PC-3 (cell line): ENCODE results near the gene UGCG. TPM values are rescaled to one million over a fixed set of nuclear protein-coding genes. Genes with fewer than 3 reads are reported as not detected.

Experiments used
- ATAC-seq: fragments of 200-7000 bp; cut with Tn5 transposase; 2 replicates; pipeline ENCODE4 v1.9.1; 2020; ENCODE audit warnings: mild to moderate bottlenecking, moderate library complexity
- BruUV-seq: library from RNA; stranded (reverse); fragments of 400-500 nt; replicated peaks from 2 replicates; lab custom pipeline; 2021; lab: Mats Ljungman, UMichigan
- CTCF ChIA-PET: fragments of 300-600 bp; sonication (Branson Sonifier 250); formaldehyde crosslinking; loops from one replicate; lab custom pipeline; 2022; ENCODE audit warnings: antibody characterized with exemption; lab: Charles Lee
- POLR2A ChIA-PET: fragments of 300-600 bp; sonication (Branson Sonifier 250); formaldehyde crosslinking; loops from one replicate; lab custom pipeline; 2022; ENCODE audit warnings: antibody characterized with exemption; ENCODE audit not compliant: unreplicated experiment; lab: Charles Lee
- DNase-seq: peaks from one replicate; pipeline ENCODE4 v3.0.0-alpha.2; 2015
- H2AFZ ChIP-seq: fragments of 300-600 bp; sonication (generic); 2 replicates; pipeline ENCODE4 v1.6.0; 2016; ENCODE audit warnings: antibody characterized with exemption, low read length
- H3F3A ChIP-seq: fragments of 300-600 bp; sonication (generic); one replicate; pipeline ENCODE4 v1.6.0; 2017; ENCODE audit warnings: antibody characterized with exemption, low read length, control low read depth, mild to moderate bottlenecking; ENCODE audit not compliant: unreplicated experiment
- H3K27ac ChIP-seq: fragments of 300-600 bp; sonication (generic); 2 replicates; pipeline ENCODE4 v1.5.1; 2016; ENCODE audit warnings: mild to moderate bottlenecking, low read length
- H3K27me3 ChIP-seq: fragments of 300-600 bp; sonication (generic); 2 replicates; pipeline ENCODE4 v1.6.1; 2016; ENCODE audit warnings: low read length, mixed read lengths
- H3K36me3 ChIP-seq: fragments of 300-600 bp; sonication (generic); 2 replicates; pipeline ENCODE4 v1.6.1; 2016; ENCODE audit warnings: low read depth, mixed run types, low read length, mixed read lengths
- H3K4me1 ChIP-seq: fragments of 300-600 bp; sonication (generic); 2 replicates; pipeline ENCODE4 v1.5.1; 2016; ENCODE audit warnings: low read length; ENCODE audit not compliant: insufficient read depth
- H3K4me2 ChIP-seq: fragments of 300-600 bp; sonication (generic); 2 replicates; pipeline ENCODE4 v1.6.0; 2016; ENCODE audit warnings: low read length
- H3K4me3 ChIP-seq: fragments of 300-600 bp; sonication (generic); 2 replicates; pipeline ENCODE4 v1.5.1; 2016; ENCODE audit warnings: mild to moderate bottlenecking, low read length, mixed read lengths
- H3K79me2 ChIP-seq: fragments of 300-600 bp; sonication (generic); 2 replicates; pipeline ENCODE4 v1.6.1; 2017; ENCODE audit warnings: low read length, mixed read lengths
- H3K9ac ChIP-seq: fragments of 300-600 bp; sonication (generic); 2 replicates; pipeline ENCODE4 v1.6.0; 2016; ENCODE audit warnings: mild to moderate bottlenecking, low read length
- H3K9me2 ChIP-seq: fragments of 300-600 bp; sonication (generic); replicated peaks from 2 replicates; pipeline ENCODE4 v1.6.1; 2016; ENCODE audit warnings: mixed run types, low read length, mixed read lengths
- H3K9me3 ChIP-seq: fragments of 300-600 bp; sonication (generic); 2 replicates; pipeline ENCODE4 v1.6.1; 2016; ENCODE audit warnings: low read length, mixed read lengths
- H4K20me1 ChIP-seq: fragments of 300-600 bp; sonication (generic); 2 replicates; pipeline ENCODE4 v1.6.1; 2016; ENCODE audit warnings: low read length, mixed read lengths
- CTCF ChIP-seq: fragments of 300-600 bp; sonication (generic); conservative IDR thresholded peaks from 2 replicates; pipeline ENCODE4 v1.5.1; 2017; ENCODE audit warnings: antibody characterized with exemption, low read depth, mild to moderate bottlenecking, low read length
- EZH2 ChIP-seq: fragments of 300-600 bp; sonication (generic); IDR thresholded peaks from one replicate; pipeline ENCODE4 v1.6.1; 2017; ENCODE audit warnings: antibody characterized with exemption, mild to moderate bottlenecking, low read length; ENCODE audit not compliant: unreplicated experiment
- EZH2phosphoT487 ChIP-seq: fragments of 300-600 bp; sonication (generic); IDR thresholded peaks from 2 replicates; pipeline ENCODE4 v1.6.1; 2018; ENCODE audit warnings: mild to moderate bottlenecking, antibody characterized with exemption, low read length, borderline replicate concordance
- intact Hi-C: fragments of 100-400 bp; cut with micrococcal nuclease; formaldehyde crosslinking; loops from 2 replicates; pipeline ENCODE4 v1.9.0; 2023
- total RNA-seq: library from RNA; depleted of rRNA; stranded (reverse); fragments of >200 nt; gene quantifications from 2 replicates; pipeline ENCODE4 v1.2.3, GENCODE V29; 2014

Gene UGCG
- total RNA-seq, 1 experiment from 2014 or later = 29.4 TPM

GRCh38 chr9:111940697-111941096 is 44.1 kb downstream of the UGCG start:
- TF ChIP-seq EZH2 (no peak), CTCF (no peak), EZH2phosphoT487 (no peak)
- no peak overlapping the region for H2AFZ ChIP-seq
- POLR2A ChIA-PET = no interaction called here
- no peaks in the 10 kb centered on the region for H3K9me3 ChIP-seq
- intact Hi-C loops = no loop called here
- H3K4me2 ChIP-seq = no peak overlapping the region
- no peaks in the 10 kb centered on the region for H3K9me2 ChIP-seq
- CTCF ChIA-PET = interaction anchor here (0.7 kb wide), 1 partner anchor 1694 kb away, joined by 5 read pairs; no protein-coding TSS in a partner anchor
- H3K36me3 ChIP-seq = peaks cover 4% of the 10 kb centered on the region; the same call in 1 of the 2 replicates
- no peak for ATAC-seq
- BruUV-seq = no TSS peak
- no peaks in the 10 kb centered on the region for H3K79me2 ChIP-seq
- no peak overlapping the region for H3K27ac ChIP-seq
- no peaks in the 10 kb centered on the region for H3K27me3 ChIP-seq
- peaks cover 6% of the 10 kb centered on the region; the same call in 1 of the 2 replicates for H3K4me1 ChIP-seq
- H3K9ac ChIP-seq = no peak overlapping the region
- no peak overlapping the region for H3K4me3 ChIP-seq
- H4K20me1 ChIP-seq = no peaks in the 10 kb centered on the region
- DNase-seq = peak; percentile 27
- H3F3A ChIP-seq = no peaks in the 10 kb centered on the region

DNA sequence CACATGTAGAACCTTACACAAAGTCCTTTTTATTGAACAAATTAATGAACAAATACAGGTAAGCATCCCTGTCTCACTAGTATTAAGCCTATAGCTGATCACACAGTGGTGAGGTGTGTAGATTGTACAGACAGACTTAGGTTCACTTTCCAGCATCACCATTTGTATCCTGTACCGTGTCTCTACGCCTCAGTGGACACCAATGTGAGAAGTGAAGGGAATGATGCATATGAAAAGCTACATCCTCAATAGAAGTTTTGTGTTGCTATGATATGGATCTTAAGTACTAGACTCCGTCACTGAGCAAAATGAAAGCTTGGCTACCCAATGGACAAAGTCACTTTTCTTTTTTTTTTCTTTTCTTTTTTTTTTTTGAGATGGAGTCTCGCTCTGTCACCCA is 46.6 kb downstream of the UGCG start:
- CTCF ChIA-PET = no interaction called here
- no peaks in the 10 kb centered on the region for H3K27me3 ChIP-seq

More for the DNA sequence above, 46.6 kb downstream of the UGCG start:
- Histone ChIP-seq H2AFZ (no peak overlapping the region), H4K20me1 (no peaks in the 10 kb centered on the region), H3K4me3 (no peak overlapping the region), H3K4me2 (no peak overlapping the region), H3F3A (no peaks in the 10 kb centered on the region), H3K36me3 (no peaks in the 10 kb centered on the region), H3K27ac (no peak overlapping the region), H3K9ac (no peak overlapping the region), H3K4me1 (peaks cover 6% of the 10 kb centered on the region; the same call in 1 of the 2 replicates), H3K9me3 (no peaks in the 10 kb centered on the region), H3K79me2 (no peaks in the 10 kb centered on the region), H3K9me2 (no peaks in the 10 kb centered on the region)
- ATAC-seq (no peak), DNase-seq (no peak)
- BruUV-seq = no TSS peak
- intact Hi-C loops = no loop called here
- TF ChIP-seq EZH2phosphoT487 = no peak
- TF ChIP-seq EZH2 = no peak
- no peak for TF ChIP-seq CTCF
- POLR2A ChIA-PET = interaction anchor here (0.5 kb wide), 1 partner anchor 437 kb away, joined by 3 read pairs; no protein-coding TSS in a partner anchor
